Neural cell (in vitro differentiated cells): ENCODE data around the gene GJE1.

ENCODE experiments used
- EP300 ChIP-seq: fragments of 450-650 bp; conservative IDR thresholded peaks from 2 replicates; pipeline ENCODE4 v1.6.1; 2014; ENCODE audit warnings: antibody characterized with exemption, mild to moderate bottlenecking, moderate library complexity; ENCODE audit not compliant: poor library complexity, severe bottlenecking
- EZH2 ChIP-seq: fragments of 200-600, 300-800 bp; shearing (Covaris generic), sonication (generic); IDR thresholded peaks from 2 replicates; pipeline ENCODE4 v1.6.1; 2014; ENCODE audit warnings: antibody characterized with exemption, low read length, borderline replicate concordance, mild to moderate bottlenecking; ENCODE audit not compliant: insufficient read depth, poor library complexity, severe bottlenecking
- MXI1 ChIP-seq: fragments of 450-650 bp; conservative IDR thresholded peaks from 2 replicates; pipeline ENCODE4 v1.6.1; 2014; ENCODE audit warnings: antibody characterized with exemption, mild to moderate bottlenecking; ENCODE audit not compliant: poor library complexity, severe bottlenecking
- POLR2AphosphoS5 ChIP-seq: IDR thresholded peaks from 2 replicates; pipeline ENCODE4 v1.6.1; 2012
- RAD21 ChIP-seq: fragments of 450-650 bp; conservative IDR thresholded peaks from 2 replicates; pipeline ENCODE4 v1.6.1; 2014; ENCODE audit warnings: antibody characterized with exemption, mild to moderate bottlenecking, moderate library complexity
- SMC3 ChIP-seq: fragments of 450-650 bp; conservative IDR thresholded peaks from 2 replicates; pipeline ENCODE4 v1.6.1; 2014; ENCODE audit warnings: antibody characterized with exemption, mild to moderate bottlenecking, moderate library complexity; ENCODE audit not compliant: poor library complexity
- TAF1 ChIP-seq: IDR thresholded peaks from 2 replicates; pipeline ENCODE4 v1.6.1; 2012; ENCODE audit warnings: low read depth
- TF ChIP-seq, protein P1 (sequence below): fragments of 450-650 bp; IDR thresholded peaks from 2 replicates; pipeline ENCODE4 v1.5.1; 2014; ENCODE audit warnings: antibody characterized with exemption, mild to moderate bottlenecking, moderate library complexity; ENCODE audit not compliant: poor library complexity, severe bottlenecking
- TF ChIP-seq, protein P2 (sequence below): IDR thresholded peaks from 2 replicates; pipeline ENCODE4 v1.6.1; 2012; ENCODE audit warnings: borderline replicate concordance

DNA sequence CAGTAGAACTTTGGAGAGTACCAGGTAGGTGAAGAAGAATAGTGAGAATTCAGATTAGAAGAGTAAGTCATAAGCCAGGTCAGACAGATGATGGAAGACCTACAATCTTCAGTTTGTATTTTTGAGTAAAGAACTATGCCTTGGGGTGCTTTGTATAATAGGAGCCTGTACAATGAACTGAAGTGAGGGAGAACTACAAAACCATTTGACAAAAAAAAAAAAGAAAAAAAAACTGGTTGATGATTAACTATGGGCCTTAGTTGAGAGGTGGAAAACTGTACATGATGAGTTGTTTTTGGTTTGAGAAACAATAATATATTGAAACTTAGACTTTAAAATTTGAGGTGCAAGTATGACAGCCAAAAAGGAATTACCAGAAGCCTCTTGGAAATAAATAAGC lies 40.0 kb downstream of the GJE1 start:
- TF ChIP-seq, protein P1, sequence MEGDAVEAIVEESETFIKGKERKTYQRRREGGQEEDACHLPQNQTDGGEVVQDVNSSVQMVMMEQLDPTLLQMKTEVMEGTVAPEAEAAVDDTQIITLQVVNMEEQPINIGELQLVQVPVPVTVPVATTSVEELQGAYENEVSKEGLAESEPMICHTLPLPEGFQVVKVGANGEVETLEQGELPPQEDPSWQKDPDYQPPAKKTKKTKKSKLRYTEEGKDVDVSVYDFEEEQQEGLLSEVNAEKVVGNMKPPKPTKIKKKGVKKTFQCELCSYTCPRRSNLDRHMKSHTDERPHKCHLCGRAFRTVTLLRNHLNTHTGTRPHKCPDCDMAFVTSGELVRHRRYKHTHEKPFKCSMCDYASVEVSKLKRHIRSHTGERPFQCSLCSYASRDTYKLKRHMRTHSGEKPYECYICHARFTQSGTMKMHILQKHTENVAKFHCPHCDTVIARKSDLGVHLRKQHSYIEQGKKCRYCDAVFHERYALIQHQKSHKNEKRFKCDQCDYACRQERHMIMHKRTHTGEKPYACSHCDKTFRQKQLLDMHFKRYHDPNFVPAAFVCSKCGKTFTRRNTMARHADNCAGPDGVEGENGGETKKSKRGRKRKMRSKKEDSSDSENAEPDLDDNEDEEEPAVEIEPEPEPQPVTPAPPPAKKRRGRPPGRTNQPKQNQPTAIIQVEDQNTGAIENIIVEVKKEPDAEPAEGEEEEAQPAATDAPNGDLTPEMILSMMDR, result no peak
- no peak for TF ChIP-seq EP300
- TF ChIP-seq POLR2AphosphoS5, result no peak
- TF ChIP-seq, protein P2, sequence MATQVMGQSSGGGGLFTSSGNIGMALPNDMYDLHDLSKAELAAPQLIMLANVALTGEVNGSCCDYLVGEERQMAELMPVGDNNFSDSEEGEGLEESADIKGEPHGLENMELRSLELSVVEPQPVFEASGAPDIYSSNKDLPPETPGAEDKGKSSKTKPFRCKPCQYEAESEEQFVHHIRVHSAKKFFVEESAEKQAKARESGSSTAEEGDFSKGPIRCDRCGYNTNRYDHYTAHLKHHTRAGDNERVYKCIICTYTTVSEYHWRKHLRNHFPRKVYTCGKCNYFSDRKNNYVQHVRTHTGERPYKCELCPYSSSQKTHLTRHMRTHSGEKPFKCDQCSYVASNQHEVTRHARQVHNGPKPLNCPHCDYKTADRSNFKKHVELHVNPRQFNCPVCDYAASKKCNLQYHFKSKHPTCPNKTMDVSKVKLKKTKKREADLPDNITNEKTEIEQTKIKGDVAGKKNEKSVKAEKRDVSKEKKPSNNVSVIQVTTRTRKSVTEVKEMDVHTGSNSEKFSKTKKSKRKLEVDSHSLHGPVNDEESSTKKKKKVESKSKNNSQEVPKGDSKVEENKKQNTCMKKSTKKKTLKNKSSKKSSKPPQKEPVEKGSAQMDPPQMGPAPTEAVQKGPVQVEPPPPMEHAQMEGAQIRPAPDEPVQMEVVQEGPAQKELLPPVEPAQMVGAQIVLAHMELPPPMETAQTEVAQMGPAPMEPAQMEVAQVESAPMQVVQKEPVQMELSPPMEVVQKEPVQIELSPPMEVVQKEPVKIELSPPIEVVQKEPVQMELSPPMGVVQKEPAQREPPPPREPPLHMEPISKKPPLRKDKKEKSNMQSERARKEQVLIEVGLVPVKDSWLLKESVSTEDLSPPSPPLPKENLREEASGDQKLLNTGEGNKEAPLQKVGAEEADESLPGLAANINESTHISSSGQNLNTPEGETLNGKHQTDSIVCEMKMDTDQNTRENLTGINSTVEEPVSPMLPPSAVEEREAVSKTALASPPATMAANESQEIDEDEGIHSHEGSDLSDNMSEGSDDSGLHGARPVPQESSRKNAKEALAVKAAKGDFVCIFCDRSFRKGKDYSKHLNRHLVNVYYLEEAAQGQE, result no peak
- no peak for TF ChIP-seq MXI1
- TF ChIP-seq EZH2, result no peak
- no peak for TF ChIP-seq TAF1
- no peak for TF ChIP-seq SMC3
- no peak for TF ChIP-seq RAD21
